GM21528 (cell line): Measurements from ENCODE around the gene CD4.

Source experiments
- ATAC-seq: cut with Tn5 transposase; IDR thresholded peaks from one replicate; pipeline ENCODE4 v1.9.1; 2021; ENCODE audit warnings: mild to moderate bottlenecking, moderate library complexity; ENCODE audit not compliant: unreplicated experiment, low FRiP score

Gene CD4

DNA sequence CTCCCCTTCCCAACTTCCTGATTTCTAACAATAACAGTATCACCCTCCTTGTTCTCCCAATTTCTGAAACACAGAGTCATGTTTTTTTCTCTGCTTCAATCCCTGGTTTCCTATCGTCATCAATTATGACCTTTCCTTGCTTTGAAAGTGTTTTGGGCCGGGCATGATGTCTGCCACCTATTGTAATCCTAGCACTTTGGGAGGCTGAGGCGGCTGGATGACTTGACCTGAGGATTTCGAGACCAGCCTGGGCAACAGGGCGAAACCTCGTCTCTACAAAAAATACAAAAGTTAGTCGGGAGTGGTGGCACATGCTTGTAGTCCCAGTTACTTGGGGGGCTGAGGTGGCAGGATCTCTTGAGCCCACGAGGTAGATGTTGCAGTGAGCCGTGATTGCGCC is 19.7 kb downstream of the CD4 start:
- no peak for ATAC-seq

DNA sequence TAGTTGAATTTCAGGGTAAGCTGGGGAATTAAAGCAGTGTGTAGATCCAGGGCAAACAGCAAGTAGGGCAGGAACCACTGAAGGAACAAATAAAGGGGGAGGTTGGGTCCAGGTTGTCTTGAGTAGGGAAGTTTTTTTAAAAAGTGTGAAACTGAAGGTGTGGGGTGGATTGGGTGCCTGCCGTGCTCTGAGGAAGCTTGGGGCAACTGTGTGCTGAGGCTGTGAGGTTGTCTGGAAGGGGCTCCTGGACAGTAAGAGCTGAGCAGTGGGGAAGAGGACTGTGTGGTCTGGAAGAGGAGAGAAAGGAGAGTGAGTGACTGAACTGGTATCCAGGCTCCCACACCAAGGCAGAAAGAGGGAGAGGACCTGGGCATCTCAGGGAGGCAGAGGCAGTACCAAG is 21.4 kb downstream of the CD4 start:
- no peak for ATAC-seq

DNA sequence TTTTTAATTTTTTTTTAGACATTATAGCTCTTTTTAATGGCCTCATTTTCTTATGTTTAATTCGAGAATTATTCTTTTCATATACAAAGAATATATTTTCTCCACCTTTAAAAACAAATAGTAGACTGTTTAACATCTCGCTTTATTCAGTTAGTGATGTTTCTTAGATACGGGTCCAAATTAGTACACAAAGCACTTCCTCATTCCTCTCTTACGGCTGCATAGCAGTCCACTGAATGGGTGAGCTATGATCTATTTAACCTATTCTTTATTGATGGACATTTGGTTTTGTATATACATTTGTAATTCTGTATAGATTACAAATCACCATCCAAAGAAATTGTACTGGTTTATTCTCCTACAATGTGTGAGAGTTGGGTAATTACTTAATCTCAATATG is 24.0 kb downstream of the CD4 start:
- ATAC-seq, result no peak

DNA sequence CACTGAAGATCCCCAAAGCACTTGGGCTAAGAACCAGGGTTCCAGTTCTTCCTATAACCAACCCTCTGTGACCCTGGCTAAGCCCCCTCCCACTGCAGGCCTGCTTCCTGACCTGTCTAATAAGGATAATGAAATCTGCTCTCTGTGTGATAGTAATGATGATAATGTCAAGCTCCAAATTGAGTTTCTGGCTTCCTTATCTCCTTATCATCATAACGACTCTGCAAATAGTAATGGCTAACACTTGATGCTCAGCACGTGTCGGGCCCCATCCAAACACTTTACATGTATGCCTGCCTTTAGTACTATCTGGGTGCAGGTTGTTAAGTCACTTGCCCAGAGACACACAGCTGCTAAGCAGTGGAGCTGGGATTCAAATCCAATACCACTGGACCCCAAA is 27.3 kb downstream of the CD4 start:
- ATAC-seq, result no peak

DNA sequence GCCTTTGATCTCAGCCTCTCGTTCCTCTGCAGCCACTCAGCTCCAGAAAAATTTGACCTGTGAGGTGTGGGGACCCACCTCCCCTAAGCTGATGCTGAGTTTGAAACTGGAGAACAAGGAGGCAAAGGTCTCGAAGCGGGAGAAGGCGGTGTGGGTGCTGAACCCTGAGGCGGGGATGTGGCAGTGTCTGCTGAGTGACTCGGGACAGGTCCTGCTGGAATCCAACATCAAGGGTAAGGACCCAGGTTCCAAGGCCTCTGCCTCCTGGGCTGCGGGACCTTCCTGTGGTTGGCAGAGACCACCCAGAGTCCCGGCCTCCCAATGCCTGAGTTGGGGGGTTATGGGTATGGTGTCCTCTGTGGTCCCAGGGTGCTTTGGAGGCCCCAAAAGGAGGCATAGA is 27.8 kb downstream of the CD4 start:
- ATAC-seq, result no peak

DNA sequence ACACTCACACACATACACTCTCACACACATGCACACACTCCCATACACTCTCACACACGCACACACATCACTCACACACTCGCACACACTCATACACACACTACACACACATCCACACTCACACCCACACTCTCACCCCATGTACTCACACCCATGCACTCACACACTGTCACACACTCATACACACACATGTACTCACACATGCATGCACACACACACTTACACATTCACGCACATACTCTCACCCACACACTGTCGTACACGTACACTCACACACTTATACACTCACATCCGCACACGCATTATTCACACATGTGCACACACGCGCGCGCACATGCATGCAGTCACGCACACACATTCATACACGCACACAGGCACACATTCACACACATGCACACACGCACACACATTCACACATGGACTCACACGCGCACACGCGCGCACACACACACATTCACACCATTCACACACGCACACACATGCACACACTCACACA is 28.4 kb downstream of the CD4 start:
- no peak for ATAC-seq

DNA sequence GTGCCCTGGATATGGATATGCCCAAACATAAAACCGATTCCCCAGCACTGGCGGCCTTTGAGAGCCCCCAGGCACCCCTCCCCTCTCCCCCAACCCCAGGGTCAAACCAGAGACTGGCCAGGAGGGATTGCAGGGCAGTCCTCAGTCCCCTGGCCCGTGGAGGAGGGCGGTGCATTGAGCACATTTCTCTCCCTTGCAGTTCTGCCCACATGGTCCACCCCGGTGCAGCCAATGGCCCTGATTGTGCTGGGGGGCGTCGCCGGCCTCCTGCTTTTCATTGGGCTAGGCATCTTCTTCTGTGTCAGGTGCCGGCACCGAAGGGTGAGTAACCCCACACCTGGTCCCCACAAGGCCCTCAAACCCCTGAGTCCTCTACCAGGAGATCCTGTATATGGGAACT is 28.9 kb downstream of the CD4 start:
- no peak for ATAC-seq

DNA sequence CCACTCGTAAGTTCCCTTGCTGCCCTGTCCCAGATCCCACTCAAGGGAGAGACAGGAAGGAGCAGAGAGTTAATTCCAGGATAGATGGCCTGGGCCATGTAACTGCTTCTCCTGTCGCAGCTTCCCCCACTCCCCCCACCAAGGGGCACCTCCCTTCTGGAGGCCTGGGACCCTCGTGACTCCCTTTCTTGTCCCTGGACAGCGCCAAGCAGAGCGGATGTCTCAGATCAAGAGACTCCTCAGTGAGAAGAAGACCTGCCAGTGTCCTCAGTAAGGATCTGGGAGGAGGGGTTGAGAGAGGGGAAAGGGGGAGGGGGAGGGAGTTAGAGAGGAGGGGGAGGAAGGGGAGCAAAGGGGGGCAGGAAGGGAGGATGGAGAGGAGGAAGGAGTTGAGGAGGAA is 29.3 kb downstream of the CD4 start:
- no peak for ATAC-seq

DNA sequence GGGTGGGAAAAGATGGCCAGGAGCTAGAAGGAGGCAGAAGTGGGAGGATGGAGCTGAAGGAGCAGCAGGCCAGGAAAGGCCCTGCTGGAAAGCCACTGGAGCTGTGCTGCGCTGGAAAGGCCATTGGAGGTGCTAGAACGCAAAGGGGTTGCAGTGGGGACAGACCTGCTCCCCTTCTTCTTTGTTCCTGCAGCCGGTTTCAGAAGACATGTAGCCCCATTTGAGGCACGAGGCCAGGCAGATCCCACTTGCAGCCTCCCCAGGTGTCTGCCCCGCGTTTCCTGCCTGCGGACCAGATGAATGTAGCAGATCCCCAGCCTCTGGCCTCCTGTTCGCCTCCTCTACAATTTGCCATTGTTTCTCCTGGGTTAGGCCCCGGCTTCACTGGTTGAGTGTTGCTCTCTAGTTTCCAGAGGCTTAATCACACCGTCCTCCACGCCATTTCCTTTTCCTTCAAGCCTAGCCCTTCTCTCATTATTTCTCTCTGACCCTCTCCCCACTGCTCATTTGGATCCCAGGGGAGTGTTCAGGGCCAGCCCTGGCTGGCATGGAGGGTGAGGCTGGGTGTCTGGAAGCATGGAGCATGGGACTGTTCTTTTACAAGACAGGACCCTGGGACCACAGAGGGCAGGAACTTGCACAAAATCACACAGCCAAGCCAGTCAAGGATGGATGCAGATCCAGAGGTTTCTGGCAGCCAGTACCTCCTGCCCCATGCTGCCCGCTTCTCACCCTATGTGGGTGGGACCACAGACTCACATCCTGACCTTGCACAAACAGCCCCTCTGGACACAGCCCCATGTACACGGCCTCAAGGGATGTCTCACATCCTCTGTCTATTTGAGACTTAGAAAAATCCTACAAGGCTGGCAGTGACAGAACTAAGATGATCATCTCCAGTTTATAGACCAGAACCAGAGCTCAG is 30.0 kb downstream of the CD4 start:
- ATAC-seq, result no peak

DNA sequence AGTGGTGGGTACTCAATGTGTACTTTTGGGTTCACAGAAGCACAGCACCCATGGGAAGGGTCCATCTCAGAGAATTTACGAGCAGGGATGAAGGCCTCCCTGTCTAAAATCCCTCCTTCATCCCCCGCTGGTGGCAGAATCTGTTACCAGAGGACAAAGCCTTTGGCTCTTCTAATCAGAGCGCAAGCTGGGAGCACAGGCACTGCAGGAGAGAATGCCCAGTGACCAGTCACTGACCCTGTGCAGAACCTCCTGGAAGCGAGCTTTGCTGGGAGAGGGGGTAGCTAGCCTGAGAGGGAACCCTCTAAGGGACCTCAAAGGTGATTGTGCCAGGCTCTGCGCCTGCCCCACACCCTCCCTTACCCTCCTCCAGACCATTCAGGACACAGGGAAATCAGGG is 30.8 kb downstream of the CD4 start:
- ATAC-seq, result no peak

DNA sequence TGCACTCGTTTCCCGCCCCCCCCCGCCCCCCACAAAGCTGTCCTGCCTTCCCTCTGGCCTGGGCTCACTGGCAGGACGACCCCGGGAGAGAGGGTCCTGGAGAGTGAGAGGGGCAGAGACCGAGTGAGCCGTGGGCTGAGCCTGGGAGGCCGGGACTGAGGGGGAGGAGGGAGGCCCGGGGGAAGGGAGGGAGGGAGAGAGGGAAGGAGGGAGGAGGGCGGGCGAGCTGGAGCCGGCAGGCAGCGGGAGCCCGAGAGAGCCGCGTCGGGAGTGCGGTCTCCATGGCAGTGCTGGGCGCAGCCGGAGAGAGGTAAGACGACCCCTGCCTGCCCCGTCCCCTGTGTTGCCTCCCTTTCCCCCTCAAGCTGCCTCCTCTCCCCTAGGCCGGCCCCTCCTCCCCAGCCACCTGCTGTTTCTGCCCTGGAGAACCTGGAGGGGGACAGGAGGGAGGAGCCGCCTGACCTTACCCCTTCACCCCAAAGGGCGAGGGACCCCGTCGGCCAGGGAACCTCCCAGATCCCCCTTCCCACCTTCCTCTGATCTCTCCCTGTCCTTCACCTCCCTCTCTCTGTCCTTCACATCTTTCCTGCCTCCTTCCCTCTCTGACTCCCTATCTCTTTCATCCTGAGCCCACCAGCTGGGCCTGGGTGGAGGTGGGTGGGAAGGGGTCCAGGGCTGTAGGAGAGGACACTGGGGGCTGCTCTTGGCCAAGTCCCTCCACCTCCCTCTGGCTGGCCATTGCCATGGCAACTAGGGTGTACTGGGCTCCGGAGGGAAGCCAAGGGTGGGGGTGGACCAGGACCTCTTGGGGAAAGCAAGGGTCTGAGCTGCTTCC is 32.5 kb downstream of the CD4 start, which contains the start of gene GPR162:
Gene GPR162, plus strand, starts transcription at position 231 of the 835 bp plus-strand sequence. CDS start 2,078 bp downstream, outside the sequence.
- ATAC-seq, result no peak

DNA sequence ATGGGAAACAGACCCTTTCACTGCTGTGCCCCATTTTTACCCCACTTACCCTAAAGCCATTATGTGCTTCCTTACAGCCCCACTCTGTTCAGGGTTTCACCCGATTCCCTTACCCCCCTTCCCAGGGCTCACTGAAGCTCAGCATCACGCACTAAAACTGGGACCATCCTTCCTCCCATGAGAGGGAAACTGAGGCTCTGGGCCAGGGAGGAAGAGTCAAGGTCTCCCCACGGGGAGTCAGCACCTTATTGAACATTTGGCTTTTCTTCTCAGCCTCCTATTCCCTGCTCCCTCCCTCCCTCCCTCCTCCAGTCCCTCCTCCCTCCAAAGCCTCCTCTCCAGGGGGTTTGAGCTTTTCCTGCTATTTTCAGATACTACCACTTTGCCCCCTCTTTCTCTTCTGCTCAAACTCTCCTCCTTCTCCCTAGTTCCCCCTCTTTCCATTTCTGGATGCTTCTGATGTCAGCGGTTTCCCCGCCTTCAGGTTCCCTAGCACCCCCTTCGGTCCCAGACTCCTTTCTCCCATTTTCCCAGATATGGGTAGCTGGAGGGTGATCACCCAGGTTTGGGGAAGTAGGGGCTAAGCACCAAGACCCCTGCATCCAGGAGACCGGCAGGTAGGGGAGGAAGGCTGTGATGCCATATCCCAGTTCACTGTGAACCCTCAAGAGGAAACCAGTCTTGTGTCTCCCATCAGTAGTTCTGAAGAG is 33.3 kb downstream of the CD4 start:
- no peak for ATAC-seq

DNA sequence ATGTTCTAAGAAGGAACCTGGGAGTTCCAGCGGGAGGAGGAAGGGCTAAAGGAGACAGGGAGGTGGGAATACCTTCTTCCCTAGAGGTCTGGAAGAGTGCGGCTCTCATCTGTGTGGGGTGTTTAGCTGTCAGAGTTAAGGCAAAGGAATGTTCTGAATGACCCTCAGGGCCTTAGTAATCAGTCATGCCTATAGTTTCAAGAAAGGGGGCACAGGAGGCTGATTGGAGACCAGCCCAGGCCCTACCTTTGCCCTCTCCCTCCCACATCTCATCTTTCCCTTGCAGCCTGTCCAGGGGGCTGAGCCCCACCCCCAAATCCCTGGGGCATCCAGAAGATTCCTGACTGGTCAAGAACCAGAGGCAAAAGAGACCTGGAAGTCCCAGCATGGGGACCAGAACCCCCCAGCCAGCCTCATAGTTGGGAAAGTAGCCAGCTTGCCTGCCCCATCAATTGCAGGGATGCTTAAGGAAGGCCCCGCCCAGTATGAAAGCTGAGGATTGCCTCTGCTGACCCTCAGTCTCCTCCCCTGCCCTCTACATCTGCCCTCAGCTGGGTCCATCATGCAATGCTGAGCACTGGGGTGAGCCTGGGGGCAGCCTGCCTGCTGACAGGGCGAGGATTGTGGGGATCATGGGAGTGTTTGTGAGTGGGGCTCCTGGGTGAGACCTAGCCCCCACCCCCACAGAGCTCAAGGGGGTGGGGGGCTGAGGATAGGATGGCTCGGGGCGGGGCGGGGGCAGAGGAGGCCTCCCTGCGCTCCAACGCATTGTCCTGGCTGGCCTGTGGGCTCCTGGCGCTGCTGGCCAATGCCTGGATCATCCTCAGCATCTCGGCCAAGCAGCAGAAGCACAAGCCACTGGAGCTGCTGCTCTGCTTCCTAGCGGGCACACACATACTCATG is 34.1 kb downstream of the CD4 start:
- no peak for ATAC-seq

DNA sequence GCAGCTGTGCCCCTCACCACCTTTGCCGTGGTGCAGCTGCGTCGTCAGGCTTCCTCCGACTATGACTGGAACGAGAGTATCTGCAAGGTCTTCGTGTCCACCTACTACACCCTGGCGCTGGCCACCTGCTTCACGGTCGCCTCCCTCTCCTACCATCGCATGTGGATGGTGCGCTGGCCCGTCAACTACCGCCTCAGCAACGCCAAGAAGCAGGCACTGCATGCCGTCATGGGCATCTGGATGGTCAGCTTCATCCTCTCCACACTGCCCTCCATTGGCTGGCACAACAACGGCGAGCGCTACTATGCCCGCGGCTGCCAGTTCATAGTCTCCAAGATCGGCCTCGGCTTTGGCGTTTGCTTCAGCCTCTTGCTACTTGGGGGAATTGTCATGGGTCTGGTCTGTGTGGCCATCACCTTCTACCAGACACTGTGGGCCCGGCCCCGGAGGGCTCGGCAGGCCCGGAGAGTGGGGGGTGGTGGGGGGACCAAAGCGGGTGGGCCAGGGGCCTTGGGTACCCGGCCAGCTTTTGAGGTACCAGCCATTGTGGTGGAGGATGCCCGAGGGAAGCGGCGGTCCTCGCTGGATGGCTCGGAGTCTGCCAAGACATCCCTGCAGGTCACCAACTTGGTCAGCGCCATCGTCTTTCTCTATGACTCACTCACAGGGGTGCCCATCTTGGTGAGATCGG is 34.9 kb downstream of the CD4 start:
- no peak for ATAC-seq

DNA sequence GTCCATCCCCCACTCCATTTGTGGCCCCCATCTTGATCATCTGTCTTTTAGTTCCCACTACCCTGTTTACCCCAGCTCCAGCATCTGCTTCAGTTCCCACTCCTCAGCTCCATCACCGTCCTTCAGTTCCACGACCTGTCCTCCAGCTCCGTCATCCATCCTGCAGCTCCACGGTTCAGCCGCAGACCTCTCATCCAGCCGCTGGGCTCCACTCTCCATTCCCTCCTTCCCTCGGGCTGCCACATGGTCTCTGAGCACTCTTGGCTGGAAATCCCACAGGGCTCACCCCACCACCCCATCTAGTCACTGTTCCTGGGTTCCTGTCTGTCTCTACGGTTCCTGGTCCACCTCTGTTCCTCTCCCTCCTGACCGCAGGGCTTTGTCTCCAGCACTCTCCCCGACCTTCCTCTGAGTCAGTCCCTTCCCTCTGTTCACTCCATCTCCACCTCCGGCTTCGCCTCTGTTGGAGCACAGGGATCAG is 35.6 kb downstream of the CD4 start:
- ATAC-seq, result no peak

DNA sequence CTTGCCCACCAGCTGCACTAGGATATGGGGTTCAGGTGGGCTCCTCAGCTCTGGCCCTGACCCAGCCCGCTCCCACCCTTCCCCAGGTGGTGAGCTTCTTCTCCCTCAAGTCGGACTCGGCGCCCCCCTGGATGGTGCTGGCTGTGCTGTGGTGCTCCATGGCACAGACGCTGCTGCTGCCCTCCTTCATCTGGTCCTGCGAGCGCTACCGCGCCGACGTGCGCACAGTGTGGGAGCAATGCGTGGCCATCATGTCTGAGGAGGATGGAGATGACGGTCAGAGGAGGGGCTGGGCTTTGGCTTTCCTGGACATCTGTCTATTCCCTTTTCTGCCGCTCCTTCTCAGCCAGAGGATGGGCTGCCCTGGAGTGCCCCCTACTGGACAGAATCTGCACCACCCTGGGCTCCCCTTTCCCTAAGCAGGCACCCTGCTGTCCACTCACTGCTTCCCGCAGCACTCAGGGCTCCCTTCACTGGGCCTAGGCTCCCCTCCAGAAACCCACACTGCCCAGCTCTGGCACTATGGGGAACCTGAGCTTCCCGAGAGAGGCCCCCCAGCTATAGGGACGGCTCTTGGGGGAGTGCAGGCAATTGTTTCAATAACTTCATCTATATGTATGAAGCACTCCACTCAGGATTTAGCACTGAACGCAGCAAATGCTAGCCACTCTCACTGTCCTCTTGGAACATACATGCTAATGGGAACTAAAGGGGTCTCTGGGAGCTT is 36.2 kb downstream of the CD4 start:
- no peak for ATAC-seq

DNA sequence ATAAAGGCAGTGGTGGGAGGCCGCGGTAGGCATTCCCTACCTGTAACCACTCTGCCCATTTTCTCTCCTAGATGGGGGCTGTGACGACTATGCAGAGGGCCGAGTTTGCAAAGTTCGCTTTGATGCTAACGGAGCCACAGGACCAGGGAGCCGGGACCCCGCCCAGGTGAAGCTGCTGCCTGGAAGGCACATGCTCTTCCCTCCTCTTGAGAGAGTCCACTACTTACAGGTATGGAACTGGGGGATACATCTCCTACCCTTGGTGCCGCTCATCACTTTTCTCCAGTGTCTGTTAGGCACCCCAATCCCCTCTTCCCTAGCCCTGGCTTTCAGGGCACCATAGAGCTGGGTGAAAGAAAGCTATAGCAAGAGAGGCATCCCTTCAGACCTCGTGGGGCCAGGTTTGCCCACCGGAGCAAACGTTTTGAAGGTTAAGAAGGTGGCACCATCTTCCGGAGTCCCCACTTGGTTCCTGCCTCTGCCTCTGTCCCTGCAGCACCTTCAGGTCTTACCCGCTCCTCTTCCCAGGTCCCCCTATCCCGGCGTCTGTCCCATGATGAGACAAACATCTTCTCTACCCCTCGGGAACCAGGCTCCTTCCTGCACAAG is 36.9 kb downstream of the CD4 start:
- ATAC-seq, result no peak
